Lower leg skin (tissue), 3 donors: ENCODE data around the gene TMEM117.

ENCODE experiments used
- CTCF ChIP-seq, 3 donors: fragments of 450-650 bp; IDR thresholded peaks; one replicate each; pipeline ENCODE4 v1.5.1; 2016; ENCODE audit warnings: antibody characterized with exemption in 3 of 3, mild to moderate bottlenecking in 3 of 3, moderate library complexity in 2 of 3
- POLR2A ChIP-seq, 2 donors: fragments of 450-650 bp; IDR thresholded peaks; one replicate each; pipeline ENCODE4 v1.6.1; 2016 to 2017; ENCODE audit warnings: antibody characterized with exemption in 2 of 2, mild to moderate bottlenecking in 1 of 2, moderate library complexity in 1 of 2

DNA sequence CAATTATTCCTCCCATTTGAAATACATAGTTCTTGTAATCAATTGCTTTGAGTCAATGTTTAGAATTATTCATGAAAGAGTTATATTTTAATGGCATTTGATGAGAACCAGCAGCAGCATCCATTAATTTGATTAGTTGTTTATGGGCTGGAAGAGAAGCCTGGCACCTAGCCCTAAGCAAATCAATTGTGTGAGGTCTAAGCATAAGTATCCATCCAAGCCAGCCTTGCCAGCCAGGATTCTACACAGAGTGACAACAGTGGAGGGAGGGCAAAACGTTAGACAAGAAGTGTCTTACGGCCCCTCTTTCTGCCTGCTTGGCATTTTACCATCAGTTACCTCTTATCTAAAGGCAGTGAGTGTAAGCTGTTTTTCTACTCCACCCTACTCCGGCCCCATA lies 561.8 kb downstream of the TMEM117 start:
- TF ChIP-seq POLR2A (IDR thresholded peaks at IDR 0.05) (no peak), CTCF (IDR thresholded peaks at IDR 0.05) (no peak)
